Osteoblast (primary cell): Measurements from ENCODE around the gene PAX5. TPM values are rescaled to one million over a fixed set of nuclear protein-coding genes. Genes with fewer than 3 reads are reported as not detected.

Experiments used
- DNase-seq: peaks from one replicate; pipeline ENCODE4 v3.0.0; 2011; ENCODE audit warnings: low spot score, mixed read lengths; ENCODE audit not compliant: insufficient read length; ENCODE audit errors: missing footprints
- H2AFZ ChIP-seq: 2 replicates; pipeline ENCODE4 v1.6.0; 2011; ENCODE audit warnings: mild to moderate bottlenecking, low read length
- H3K27ac ChIP-seq: 2 replicates; pipeline ENCODE4 v1.5.1; 2011; ENCODE audit warnings: mild to moderate bottlenecking, low read depth, low read length, moderate library complexity
- H3K27me3 ChIP-seq: 2 replicates; pipeline ENCODE4 v1.6.0; 2012; ENCODE audit warnings: mild to moderate bottlenecking, control low read depth, inconsistent platforms, low read length, moderate library complexity; ENCODE audit not compliant: insufficient read depth
- H3K36me3 ChIP-seq: 2 replicates; pipeline ENCODE4 v1.5.1; 2011; ENCODE audit warnings: mild to moderate bottlenecking, low read length, control low read depth, moderate library complexity; ENCODE audit not compliant: insufficient read depth
- H3K4me1 ChIP-seq: 2 replicates; pipeline ENCODE4 v1.5.1; 2011; ENCODE audit warnings: mild to moderate bottlenecking, low read length, control low read depth, moderate library complexity; ENCODE audit not compliant: insufficient read depth
- H3K4me2 ChIP-seq: 2 replicates; pipeline ENCODE4 v1.6.0; 2011; ENCODE audit warnings: mild to moderate bottlenecking, low read length; ENCODE audit not compliant: insufficient read depth
- H3K4me3 ChIP-seq: fragments of 200-600 bp; sonication (generic); 3 replicates; pipeline ENCODE4 v1.5.1; 2012; ENCODE audit warnings: mild to moderate bottlenecking, low read length, inconsistent platforms; ENCODE audit not compliant: insufficient read depth
- H3K79me2 ChIP-seq: 2 replicates; pipeline ENCODE4 v1.6.0; 2012; ENCODE audit warnings: mild to moderate bottlenecking, low read length, control low read depth, inconsistent platforms; ENCODE audit not compliant: insufficient read depth
- H3K9me3 ChIP-seq: 2 replicates; pipeline ENCODE4 v1.5.1; 2011; ENCODE audit warnings: low read depth, low read length, control low read depth
- H4K20me1 ChIP-seq: 2 replicates; pipeline ENCODE4 v1.6.0; 2012; ENCODE audit warnings: mild to moderate bottlenecking, low read length, control low read depth; ENCODE audit not compliant: insufficient read depth
- small RNA-seq: library from RNA; depleted of rRNA; stranded (forward); fragments of <200 nt; gene quantifications from one replicate; pipeline ENCODE3, GENCODE V24; 2012
- total RNA-seq: library from RNA; depleted of rRNA; stranded (reverse); fragments of >200 nt; gene quantifications from 2 replicates; pipeline ENCODE4 v1.2.3, GENCODE V29; 2012
- TF ChIP-seq, protein P1 (sequence below): IDR thresholded peaks from 2 replicates; pipeline ENCODE4 v1.5.1; 2011; ENCODE audit warnings: mild to moderate bottlenecking, low read depth, low read length, moderate library complexity; ENCODE audit errors: extremely low read depth

PAX5 gene
- total RNA-seq, 1 donor, result not detected

GRCh38 chr9:36789886-36790285, 244.2 kb downstream of the PAX5 start:
- Histone ChIP-seq H3K36me3 (no peaks in the 10 kb centered on the region), H3K4me2 (no peak overlapping the region), H2AFZ (no peak overlapping the region), H3K79me2 (no peaks in the 10 kb centered on the region), H3K9me3 (peaks cover 5% of the 10 kb centered on the region), H3K27ac (no peak overlapping the region), H3K4me1 (no peaks in the 10 kb centered on the region), H3K27me3 (peaks cover 3% of the 10 kb centered on the region), H3K4me3 (no peak overlapping the region), H4K20me1 (no peaks in the 10 kb centered on the region)
- TF ChIP-seq, protein P1, sequence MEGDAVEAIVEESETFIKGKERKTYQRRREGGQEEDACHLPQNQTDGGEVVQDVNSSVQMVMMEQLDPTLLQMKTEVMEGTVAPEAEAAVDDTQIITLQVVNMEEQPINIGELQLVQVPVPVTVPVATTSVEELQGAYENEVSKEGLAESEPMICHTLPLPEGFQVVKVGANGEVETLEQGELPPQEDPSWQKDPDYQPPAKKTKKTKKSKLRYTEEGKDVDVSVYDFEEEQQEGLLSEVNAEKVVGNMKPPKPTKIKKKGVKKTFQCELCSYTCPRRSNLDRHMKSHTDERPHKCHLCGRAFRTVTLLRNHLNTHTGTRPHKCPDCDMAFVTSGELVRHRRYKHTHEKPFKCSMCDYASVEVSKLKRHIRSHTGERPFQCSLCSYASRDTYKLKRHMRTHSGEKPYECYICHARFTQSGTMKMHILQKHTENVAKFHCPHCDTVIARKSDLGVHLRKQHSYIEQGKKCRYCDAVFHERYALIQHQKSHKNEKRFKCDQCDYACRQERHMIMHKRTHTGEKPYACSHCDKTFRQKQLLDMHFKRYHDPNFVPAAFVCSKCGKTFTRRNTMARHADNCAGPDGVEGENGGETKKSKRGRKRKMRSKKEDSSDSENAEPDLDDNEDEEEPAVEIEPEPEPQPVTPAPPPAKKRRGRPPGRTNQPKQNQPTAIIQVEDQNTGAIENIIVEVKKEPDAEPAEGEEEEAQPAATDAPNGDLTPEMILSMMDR, result no peak
- no peak for DNase-seq

- no peaks in the 10 kb centered on the region for H4K20me1 ChIP-seq
- peaks cover 5% of the 10 kb centered on the region for H3K9me3 ChIP-seq
- H3K4me1 ChIP-seq, result no peaks in the 10 kb centered on the region
- no peak overlapping the region for H2AFZ ChIP-seq
- no peak overlapping the region for H3K4me2 ChIP-seq
- TF ChIP-seq, protein P1, result peak; percentile 47
- DNase-seq, result peak; percentile 78
- H3K27me3 ChIP-seq, result peaks cover 13% of the 10 kb centered on the region
- no peaks in the 10 kb centered on the region for H3K79me2 ChIP-seq
- no peak overlapping the region for H3K27ac ChIP-seq
- H3K36me3 ChIP-seq, result no peaks in the 10 kb centered on the region
- H3K4me3 ChIP-seq, result no peak overlapping the region
These were observed 245.5 kb downstream of the PAX5 start for GRCh38 chr9:36788534-36788933.

GRCh38 chr9:36787709-36788108, 246.4 kb downstream of the PAX5 start:
- H3K36me3 ChIP-seq, result no peaks in the 10 kb centered on the region
- H3K27ac ChIP-seq, result no peak overlapping the region
- TF ChIP-seq, protein P1, result no peak
- H2AFZ ChIP-seq, result no peak overlapping the region
- H3K9me3 ChIP-seq, result no peaks in the 10 kb centered on the region
- H3K4me1 ChIP-seq, result no peaks in the 10 kb centered on the region
- peaks cover 13% of the 10 kb centered on the region for H3K27me3 ChIP-seq
- no peak overlapping the region for H3K4me3 ChIP-seq
- no peak overlapping the region for H3K4me2 ChIP-seq
- no peak for DNase-seq
- H3K79me2 ChIP-seq, result no peaks in the 10 kb centered on the region
- H4K20me1 ChIP-seq, result no peaks in the 10 kb centered on the region

Small RNA genes lying within 50 kb of the gene (small RNA-seq; reads per million reads assigned to genes)
- gene MIR4475 (not detected), gene MIR4476 (not detected), gene MIR4540 (not detected)

Other genes with a start within 250 kb of the PAX5 start
- 31.5 and 32.6 TPM in 2 replicates for gene ZCCHC7, start 86.3 kb upstream of the PAX5 start, total RNA-seq